ENCODE measurements around the gene PZP.

DNA sequence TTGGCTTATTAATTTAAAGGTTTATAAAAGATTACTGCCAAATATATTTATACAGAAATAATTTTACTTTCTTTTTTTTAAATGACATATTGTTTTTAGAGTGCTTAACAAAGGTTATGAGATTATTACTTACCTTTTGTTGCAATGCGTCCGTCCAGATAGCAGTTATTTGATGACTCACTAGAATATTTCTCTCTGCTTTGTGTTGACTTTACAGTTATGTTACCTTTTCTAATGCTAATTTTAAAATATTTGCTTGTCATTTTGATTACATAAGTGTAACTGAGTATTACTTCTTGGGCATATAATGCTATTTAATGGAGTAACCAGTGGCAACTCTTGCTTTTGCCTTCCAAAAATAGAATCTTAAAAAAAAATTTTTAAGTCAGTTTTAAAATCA, 6.3 kb upstream of the PZP start:
- TF ChIP-seq CTCF (IDR thresholded peaks at IDR 0.05) (no peak), POLR2A (IDR thresholded peaks at IDR 0.05) (no peak), POLR2AphosphoS5 (IDR thresholded peaks at IDR 0.05) (no peak)
